Upper lobe of left lung (tissue), 4 donors: ENCODE results near the gene ZNF423.

ENCODE experiments used
- CTCF ChIP-seq, 6 experiments: fragments of 450-650 bp in 4 of 6; fragments of 200-600 bp in 2 of 6; sonication (generic) in 2 of 6; IDR thresholded peaks; one replicate each; pipeline ENCODE4 v1.5.1; 2016 to 2019; ENCODE audit warnings: antibody characterized with exemption in 6 of 6
- EP300 ChIP-seq, 4 donors: sonication (generic); formaldehyde crosslinking; IDR thresholded peaks; one replicate each; pipeline ENCODE4 v1.5.1; 2017; ENCODE audit warnings: antibody characterized with exemption in 4 of 4, control low read depth in 2 of 4
- POLR2A ChIP-seq, 4 donors: fragments of 450-650 bp; IDR thresholded peaks; one replicate each; pipeline ENCODE4 v1.5.1; 2016 to 2017; ENCODE audit warnings: antibody characterized with exemption in 4 of 4, mild to moderate bottlenecking in 2 of 4
- POLR2AphosphoS5 ChIP-seq, 2 donors: sonication (generic); formaldehyde crosslinking; IDR thresholded peaks; one replicate each; pipeline ENCODE4 v1.5.1; 2017; ENCODE audit warnings: antibody characterized with exemption in 2 of 2

DNA sequence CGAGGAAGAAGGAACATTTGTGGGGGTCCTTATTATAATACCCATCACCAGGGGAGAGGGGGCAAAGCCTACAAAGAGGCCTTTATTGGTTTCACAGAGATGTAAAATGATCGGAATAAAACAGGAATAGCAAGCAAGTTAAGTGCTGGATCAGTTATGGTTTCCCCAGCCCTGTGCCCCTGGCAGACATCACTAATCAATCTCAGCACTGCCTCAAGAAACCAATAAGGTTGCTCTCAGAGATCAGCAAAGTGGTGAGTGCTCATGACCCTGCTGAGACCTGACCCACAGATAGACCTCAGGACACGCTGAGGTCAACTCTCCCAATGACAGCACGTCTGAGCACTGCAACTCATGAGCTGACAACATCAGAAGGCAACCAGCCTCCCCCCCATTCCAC lies 66.3 kb downstream of the ZNF423 start:
- TF ChIP-seq POLR2AphosphoS5 (IDR thresholded peaks at IDR 0.05), result no peak
- no peak for TF ChIP-seq CTCF (IDR thresholded peaks at IDR 0.05)
- TF ChIP-seq POLR2A (IDR thresholded peaks at IDR 0.05), result no peak
- no peak for TF ChIP-seq EP300 (IDR thresholded peaks at IDR 0.05)
